ENCODE results near the gene AUTS2.

DNA sequence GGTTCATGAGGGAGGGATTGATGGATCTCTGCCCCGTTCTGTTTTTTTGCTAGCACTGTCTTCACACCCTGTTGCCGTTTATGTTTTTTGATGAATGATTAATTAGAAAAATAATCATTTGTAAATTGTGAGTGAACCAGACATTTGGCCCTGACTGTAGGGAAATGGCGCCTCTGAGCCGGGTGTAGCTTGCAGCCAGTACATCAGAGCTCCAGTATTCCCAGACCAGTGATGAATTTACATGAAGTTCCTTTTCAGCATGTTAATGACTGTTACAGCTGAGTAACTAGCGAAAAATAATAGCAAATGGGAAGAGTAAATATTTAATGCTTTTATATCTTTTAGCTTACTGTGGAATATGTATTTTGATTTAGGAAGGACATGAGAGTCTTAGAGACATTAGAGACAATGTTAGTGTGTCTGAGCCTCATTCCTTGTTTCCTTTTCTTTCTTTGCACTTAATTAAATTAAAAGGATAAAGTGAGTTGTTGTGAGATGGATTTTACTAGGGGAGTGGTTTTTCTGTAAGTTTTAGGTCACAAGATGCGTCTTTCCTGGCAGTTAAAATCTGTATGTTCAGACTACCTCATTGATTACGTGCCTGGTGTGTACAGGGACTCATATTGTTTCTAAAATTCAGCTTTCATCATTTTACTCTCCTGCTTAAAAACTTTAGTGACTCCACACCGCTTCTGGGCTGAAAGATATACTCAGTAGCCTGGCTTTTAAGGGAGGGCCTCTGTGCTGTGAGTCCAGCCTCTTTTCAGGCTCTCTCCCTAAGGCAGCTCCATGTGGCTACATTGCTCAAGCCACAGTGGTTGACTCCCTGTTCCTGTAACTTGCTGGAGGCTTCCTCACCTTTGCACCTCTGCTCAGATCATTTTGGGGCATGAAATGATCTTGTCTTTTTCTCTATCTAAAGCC is 86.4 kb downstream of the AUTS2 start:
- TF ChIP-seq, protein P1, sequence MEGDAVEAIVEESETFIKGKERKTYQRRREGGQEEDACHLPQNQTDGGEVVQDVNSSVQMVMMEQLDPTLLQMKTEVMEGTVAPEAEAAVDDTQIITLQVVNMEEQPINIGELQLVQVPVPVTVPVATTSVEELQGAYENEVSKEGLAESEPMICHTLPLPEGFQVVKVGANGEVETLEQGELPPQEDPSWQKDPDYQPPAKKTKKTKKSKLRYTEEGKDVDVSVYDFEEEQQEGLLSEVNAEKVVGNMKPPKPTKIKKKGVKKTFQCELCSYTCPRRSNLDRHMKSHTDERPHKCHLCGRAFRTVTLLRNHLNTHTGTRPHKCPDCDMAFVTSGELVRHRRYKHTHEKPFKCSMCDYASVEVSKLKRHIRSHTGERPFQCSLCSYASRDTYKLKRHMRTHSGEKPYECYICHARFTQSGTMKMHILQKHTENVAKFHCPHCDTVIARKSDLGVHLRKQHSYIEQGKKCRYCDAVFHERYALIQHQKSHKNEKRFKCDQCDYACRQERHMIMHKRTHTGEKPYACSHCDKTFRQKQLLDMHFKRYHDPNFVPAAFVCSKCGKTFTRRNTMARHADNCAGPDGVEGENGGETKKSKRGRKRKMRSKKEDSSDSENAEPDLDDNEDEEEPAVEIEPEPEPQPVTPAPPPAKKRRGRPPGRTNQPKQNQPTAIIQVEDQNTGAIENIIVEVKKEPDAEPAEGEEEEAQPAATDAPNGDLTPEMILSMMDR (IDR thresholded peaks at IDR 0.05) = no peak
- TF ChIP-seq SMAD4 (CRISPR knock-in tag; IDR thresholded peaks at IDR 0.05) (no peak), CREM (CRISPR knock-in tag; IDR thresholded peaks at IDR 0.05) (no peak), ZNF317 (CRISPR knock-in tag; IDR thresholded peaks at IDR 0.05; ENCODE audit: borderline replicate concordance, low read depth) (no peak), CBFB (CRISPR knock-in tag; IDR thresholded peaks at IDR 0.05; ENCODE audit: low read depth) (no peak), JUN (CRISPR knock-in tag; IDR thresholded peaks at IDR 0.05) (no peak)
- TF ChIP-seq, protein P2, sequence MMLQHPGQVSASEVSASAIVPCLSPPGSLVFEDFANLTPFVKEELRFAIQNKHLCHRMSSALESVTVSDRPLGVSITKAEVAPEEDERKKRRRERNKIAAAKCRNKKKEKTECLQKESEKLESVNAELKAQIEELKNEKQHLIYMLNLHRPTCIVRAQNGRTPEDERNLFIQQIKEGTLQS (CRISPR knock-in tag; conservative IDR thresholded peaks at IDR 0.05) = no peak
- TF ChIP-seq, protein P3, sequence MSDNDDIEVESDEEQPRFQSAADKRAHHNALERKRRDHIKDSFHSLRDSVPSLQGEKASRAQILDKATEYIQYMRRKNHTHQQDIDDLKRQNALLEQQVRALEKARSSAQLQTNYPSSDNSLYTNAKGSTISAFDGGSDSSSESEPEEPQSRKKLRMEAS (CRISPR knock-in tag; IDR thresholded peaks at IDR 0.05) = no peak
